Right ventricle myocardium inferior (tissue), 1 donor: ENCODE measurements around the gene CPT1A. TPM values are rescaled to one million over a fixed set of nuclear protein-coding genes. Genes with fewer than 3 reads are reported as not detected.
"Not testable (repeated sequence)": the region's sequence is repeated elsewhere in the genome, so short reads cannot be mapped to it uniquely, and the experiment has no call there.

Experiments used
- ATAC-seq: fragments of 200-7000 bp; cut with Tn5 transposase; one replicate; pipeline ENCODE4 v1.9.1; 2020; ENCODE audit warnings: mild to moderate bottlenecking, moderate library complexity
- DNase-seq: peaks from one replicate; pipeline ENCODE4 v3.0.0; 2021; ENCODE audit errors: missing footprints
- intact Hi-C: fragments of 100-400 bp; cut with DNase I; formaldehyde crosslinking; loops from one replicate; pipeline ENCODE4 v1.11.0; 2022
- long read RNA-seq: library from polyadenylated mRNA; unstranded; transcript quantifications from one replicate; pipeline ENCODE4 v2.0.0, GENCODE V29; 2021
- total RNA-seq: library from RNA; stranded (reverse); fragmentation: NEBNext Ultra II Directional; extraction: Animal tissue kit (Norgen Biotek cat#: 25700); gene quantifications from one replicate; pipeline ENCODE4 v1.2.1, GENCODE V29; 2021
- donor health status: DM: no; HTN: yes; CAD: no; lungs with severe emphysema.

CPT1A gene
- total RNA-seq = 83.3 TPM
- long read RNA-seq, full-length matches to known transcripts = 3 of 4 reads
- long read RNA-seq, partial matches to known transcripts = 0 of 4 reads
- long read RNA-seq, other reads (novel, unspliced or antisense) = 1 of 4 reads

- intact Hi-C loops = loop anchor here (2.0 to 5.0 kb wide), 2 partner anchors 45 to 49 kb away; no protein-coding TSS in a partner anchor
- ATAC-seq (peak; percentile 45), DNase-seq (peak; percentile 90)
Observed at GRCh38 chr11:68841718-68842426, at the start of gene CPT1A. CPT1A (minus strand) TSS chr11:68841916; CDS start chr11:68815474, 26,442 bp downstream.

- DNase-seq (peak; percentile 91), ATAC-seq (peak; percentile 94)
- intact Hi-C loops = loop anchor here (2.0 kb wide), 1 partner anchor 50 kb away; the partner anchor contains the start of gene CPT1A
Observed at GRCh38 chr11:68890490-68891231, 48.9 kb upstream of the CPT1A start.

DNA sequence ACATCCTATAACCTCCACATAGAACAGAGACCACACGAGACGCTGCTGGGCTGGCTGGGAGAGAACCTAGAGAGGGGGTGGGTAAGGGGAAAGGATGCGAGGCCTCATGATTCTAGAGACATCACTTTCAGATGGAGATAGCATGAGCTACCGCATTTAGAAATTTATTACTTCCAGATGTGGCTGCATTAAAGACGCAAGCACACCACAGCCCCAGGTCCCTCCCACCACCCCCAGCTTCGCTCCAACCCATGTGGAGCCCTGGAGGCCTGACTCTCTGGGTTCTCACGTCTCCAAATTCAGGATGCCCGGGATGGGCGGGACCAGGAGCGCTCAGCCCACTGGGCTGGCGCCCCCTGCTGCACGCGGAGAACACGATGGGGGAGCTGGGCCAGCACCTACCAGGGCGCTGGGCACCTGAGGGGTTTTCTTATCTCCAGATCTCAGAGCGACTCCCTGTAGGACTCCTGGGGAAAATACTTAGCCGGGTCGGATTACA, 48.3 kb upstream of the CPT1A start:
- peak; percentile 82 for ATAC-seq
- intact Hi-C loops = loop anchor here (2.0 kb wide), 1 partner anchor 49 kb away; the partner anchor contains the start of gene CPT1A
- DNase-seq = peak; percentile 77

DNA sequence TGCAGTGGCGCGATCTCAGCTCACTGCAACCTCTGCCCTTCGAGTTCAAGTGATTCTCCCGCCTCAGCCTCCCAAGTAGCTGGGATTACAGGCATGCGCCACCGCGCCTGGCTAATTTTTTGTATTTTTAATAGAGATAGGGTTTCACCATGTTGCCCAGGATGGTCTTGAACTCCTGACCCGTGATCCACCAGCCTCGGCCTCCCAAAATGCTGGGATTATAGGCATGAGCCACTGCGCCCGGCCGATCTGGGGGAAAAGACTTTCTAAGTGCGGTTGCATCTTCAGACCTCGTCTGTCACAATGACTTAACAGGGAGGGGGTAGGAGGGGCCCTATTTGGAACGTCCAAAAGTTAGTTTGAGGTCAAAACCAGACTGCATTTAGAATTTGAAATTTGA, 43.1 kb upstream of the CPT1A start:
- intact Hi-C loops, ATAC-seq, DNase-seq: not testable (repeated sequence)

GRCh38 chr11:68882391-68882790, 40.7 kb upstream of the CPT1A start:
- DNase-seq (no peak), ATAC-seq (no peak)
- intact Hi-C loops = no loop called here

DNA sequence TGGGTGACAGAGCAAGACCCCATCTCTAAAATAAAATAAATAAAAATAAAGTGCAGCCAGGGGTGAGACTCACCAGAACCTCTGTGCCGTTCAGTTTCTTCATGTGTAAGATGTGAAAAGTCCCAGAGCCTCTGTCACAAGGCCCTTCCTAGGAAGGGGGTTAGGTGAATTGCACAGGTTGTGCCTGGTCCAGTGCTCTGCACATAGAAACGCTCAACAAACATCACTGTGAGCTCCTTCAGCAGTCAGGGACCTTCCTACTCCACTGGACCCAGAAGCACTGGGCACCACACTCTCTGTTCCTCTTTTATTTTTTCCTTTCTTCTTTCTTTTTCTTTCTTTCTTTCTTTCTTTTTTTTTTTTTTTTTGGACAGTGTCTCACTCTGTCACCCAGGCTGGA, 39.6 kb upstream of the CPT1A start:
- no peak for ATAC-seq
- intact Hi-C loops = no loop called here
- DNase-seq = no peak

DNA sequence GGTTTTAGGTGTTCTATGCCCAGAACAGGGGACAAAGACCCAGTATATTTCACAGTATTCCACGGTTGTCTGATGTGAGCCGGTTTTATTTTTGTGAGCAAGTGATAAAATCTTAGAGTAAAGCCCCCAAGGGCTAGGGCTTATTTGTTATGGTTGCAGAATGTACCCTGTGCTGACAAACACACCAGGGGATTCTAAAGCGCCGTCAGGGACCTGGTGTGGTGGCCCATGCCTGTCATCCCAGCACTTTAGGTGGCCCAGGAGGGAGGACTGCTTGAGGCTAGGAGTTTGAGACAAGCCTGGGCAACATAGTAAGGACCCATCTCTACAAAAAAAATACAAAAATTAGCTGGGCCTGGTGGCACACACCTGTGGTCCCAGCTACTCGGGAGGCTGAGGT, 39.1 kb upstream of the CPT1A start:
- ATAC-seq (no peak), DNase-seq (no peak)
- intact Hi-C loops = no loop called here

- DNase-seq = no peak
- intact Hi-C loops = no loop called here
- ATAC-seq = no peak
Observed at GRCh38 chr11:68878022-68878421, 36.3 kb upstream of the CPT1A start.

DNA sequence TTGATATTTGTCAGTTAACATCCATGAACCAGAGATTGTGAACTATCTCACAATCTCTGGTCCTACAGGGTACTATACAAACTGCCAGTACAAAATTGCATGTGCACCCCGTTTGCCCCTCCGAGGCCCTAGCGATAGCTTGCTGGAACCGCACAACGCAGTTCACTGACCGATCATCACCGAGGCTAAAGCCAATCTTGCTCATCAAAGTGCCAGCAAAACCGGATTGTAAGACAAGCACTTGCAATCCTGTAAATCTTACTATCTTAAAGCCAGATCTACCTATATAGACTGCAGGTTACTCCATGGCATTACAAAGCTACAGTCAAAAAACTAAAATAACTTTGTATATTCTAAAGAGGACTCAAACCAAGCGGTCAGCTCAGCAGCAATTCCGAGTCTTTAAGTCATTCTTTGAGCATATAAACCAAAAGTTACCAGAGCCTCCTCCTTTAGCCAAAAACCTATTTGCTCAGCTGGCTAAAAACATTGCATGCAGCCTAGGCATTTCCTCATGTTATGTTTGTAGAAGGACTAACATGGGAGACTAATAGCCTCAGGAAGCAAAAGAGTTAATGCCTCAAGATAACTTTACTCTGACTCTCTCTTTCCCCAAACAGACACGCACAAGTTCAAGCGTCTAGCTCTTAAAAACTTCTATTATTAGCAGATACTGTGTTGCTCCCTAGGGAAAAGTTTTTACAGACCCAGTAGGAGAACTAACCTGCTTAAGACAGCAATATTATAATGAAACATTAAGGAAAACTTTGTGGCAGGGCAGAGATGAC, 30.7 kb upstream of the CPT1A start:
- no peak for DNase-seq
- ATAC-seq = no peak
- intact Hi-C loops = no loop called here

DNA sequence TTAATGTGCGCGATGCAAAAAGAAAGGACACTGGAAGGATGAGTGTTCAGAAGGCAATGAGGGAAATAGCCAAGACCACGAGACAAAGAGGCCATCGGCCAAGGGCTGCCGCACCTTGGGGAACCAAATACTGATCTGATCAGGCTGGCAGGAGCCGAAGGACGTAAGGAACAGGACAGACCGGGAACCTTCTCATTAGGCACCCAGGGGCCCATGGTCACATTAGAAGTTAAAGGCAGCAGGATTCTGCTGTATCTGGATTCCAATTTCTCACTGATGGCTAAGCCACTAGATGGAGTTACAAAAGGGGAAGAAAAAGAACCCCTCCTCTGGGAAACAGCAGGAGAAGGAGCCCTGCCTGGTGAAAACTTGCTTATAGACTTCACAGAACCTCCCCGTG, 28.8 kb upstream of the CPT1A start:
- DNase-seq = no peak
- intact Hi-C loops = no loop called here
- ATAC-seq = peak; percentile 14

DNA sequence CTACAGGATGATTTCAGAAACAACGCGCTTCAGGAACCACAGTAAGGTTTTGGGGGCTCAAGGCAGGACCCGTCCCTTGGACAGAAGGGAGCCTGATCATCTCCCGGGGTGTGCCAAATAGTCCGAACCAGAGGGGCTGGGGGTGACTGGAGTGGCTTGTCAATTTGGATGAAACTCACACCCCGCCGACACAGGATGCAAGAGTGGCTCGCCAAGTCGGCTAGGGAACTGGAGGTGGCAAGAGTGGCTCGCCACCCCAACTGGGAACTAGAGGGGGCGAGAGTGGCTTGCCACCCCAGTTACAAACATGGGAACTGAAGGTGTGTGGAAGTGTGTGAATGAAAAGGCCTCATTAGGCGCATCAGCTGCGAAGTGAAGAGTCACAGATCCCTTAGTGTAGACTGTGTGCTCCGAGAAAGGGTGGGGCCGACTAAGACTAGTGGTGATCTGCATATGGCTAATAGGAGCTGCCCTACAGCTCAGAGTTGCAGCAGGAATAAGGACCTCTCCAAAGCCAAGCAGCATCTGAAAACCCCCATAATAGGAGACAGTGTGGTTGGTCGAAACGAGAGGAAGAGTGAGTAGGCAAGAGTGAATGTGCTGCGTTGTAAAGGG, 26.6 kb upstream of the CPT1A start:
- DNase-seq (no peak), ATAC-seq (no peak)
- intact Hi-C loops = no loop called here

GRCh38 chr11:68867066-68867465, 25.4 kb upstream of the CPT1A start:
- no peak for ATAC-seq
- DNase-seq = peak; percentile 57
- intact Hi-C loops = no loop called here

- no peak for ATAC-seq
- intact Hi-C loops = no loop called here
- no peak for DNase-seq
Observed at GRCh38 chr11:68865241-68865640, 23.5 kb upstream of the CPT1A start.

GRCh38 chr11:68863553-68864265, 22.0 kb upstream of the CPT1A start:
- ATAC-seq (no peak), DNase-seq (no peak)
- intact Hi-C loops = no loop called here

- intact Hi-C loops = no loop called here
- ATAC-seq (no peak), DNase-seq (no peak)
Observed at GRCh38 chr11:68862421-68862820, 20.7 kb upstream of the CPT1A start.

DNA sequence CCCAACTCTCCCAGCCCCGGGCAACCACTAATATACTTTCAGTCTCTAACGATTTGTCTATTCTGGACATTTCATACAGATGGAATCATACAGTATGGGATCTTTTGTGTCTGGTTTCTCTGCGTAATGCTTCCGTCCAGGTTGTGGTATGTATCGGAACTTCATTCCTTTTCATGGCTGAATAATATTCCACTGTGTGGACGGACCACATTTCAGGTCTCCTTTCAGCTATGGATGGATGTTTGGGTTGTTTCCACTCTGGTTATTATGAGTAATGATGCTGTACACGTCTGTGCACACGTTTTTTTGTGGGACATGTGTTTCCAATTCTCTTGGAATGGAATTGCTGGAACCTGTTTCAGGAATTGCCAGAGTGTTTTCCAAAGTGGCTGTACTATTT, 17.4 kb upstream of the CPT1A start:
- intact Hi-C loops = no loop called here
- DNase-seq (no peak), ATAC-seq (no peak)

DNA sequence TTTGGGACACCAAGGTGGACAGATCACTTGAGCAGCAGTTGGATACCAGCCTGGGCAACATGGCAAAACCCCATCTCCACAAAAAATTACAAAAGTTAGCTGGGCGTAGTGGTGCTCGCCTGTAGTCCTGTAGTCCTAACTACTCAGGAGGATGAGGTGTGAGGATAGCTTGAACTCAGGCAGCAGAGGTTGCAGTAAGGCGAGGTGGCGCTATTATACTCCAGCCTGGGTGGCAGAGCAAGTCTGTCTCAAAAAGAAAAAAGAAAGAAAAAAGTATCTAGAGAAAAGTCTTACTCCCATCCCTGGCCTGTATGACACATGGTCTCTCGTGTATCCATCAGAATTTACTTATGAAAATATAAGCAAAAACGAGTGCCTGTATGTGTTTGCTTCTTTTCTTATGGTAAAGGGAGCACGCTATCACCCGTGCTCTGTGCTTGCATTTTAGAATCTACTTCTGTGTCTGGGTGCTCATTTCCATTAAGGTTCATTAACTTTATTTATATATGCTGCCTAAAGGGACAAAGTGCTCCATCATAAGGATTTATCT, 15.4 kb upstream of the CPT1A start:
- intact Hi-C loops = no loop called here
- no peak for DNase-seq
- ATAC-seq = no peak
